IPS-11a (cell line): ENCODE measurements around the gene CLEC20A.

Source experiments
- H3K4me3 ChIP-seq: one replicate; pipeline ENCODE4 v1.5.1; 2013; ENCODE audit warnings: low read depth, low read length, control low read depth

Gene CLEC20A

DNA sequence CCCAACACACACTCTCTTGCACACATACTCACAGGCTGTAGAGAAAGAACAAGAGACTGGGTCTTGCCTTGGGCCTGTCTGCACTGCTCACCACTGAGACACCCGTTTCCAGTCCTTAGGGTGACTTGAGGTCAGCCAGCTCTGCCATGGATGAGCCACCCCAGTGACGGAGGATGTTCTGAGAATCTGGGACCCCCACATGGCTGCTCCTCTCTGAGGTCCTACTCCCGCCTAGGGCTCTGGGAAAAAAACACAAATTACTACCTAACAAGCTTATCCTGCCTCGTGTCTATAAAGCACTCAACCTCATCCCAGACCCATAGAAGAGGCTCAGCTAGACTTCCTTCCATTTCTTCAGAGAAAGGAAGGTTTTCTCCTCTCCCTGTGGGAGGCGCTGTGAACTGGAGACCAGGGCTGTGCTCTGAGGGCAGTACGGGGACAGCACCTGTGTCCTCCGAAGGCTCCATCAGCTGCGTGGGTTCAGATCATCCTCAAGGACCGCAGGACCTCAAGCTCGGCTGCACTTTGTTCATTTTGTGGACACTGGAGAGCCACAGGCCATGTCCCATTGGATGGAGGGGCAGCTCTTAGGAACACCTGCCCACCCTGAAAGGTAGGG is 4.3 kb upstream of the CLEC20A start:
- no peak overlapping the region for H3K4me3 ChIP-seq

DNA sequence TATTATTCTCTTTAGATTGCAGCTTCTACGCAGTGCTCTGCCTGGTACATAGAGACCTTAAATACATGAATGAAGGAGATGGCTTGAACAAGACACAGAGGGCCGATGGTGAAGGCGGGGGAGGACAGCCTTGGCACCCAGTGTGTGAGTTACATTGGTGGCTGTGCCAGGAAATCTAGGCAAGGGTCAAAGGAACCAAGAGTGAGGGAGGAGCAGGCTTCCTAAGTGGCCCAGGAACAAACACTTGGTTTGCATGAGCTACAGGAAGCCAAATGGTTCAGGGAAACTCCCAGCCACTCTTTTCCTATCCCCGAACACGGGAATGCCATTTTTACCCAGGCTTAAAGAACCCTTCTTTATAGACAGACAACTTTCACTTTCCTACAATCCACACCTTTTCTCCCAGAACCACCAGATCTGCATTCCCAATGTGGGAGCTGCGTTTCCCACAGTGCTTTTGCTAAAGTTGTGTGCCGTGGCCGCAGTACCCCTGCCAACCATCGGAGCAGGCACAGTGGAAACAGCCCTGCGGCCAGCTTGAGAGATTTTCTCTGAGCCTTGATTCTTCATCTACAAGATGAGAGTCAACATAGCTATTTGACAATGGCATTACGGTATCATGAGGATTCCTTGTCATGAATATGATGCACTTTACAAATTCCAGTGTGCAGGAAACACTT is 3.5 kb upstream of the CLEC20A start:
- H3K4me3 ChIP-seq, result no peak overlapping the region

- no peak overlapping the region for H3K4me3 ChIP-seq
Measured at GRCh38 chr1:178498896-178499675, 2.3 kb upstream of the CLEC20A start.

DNA sequence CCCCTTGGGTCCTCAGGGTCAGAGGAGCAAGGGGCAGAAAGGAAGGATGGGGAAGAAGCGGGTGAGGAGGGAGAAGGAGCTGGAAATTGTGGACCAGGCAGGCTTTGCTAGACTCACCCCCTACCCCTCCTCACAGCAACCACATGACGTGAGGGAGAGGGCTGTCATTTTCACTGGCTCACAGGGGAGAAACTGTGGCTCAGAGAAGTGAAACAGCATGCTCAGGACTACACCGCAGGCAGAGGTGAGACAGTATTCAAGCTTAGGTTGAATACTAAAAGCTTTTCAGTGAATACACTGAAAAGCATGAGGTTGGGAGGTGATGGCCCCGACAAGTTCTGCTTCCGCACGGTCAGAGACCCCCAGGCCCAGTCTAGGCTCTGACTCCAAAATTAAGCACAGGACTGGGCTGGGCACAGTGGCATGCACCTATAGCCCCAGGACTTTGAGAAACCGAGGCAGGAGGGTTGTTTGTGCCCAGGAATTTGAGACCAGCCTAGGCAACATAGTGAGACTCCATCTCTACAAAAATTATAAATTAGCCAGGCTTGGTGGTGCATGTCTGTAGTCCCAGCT is 1.2 kb upstream of the CLEC20A start:
- H3K4me3 ChIP-seq, result no peak overlapping the region

GRCh38 chr1:178495741-178496409 is 889 bp downstream of the CLEC20A start:
- H3K4me3 ChIP-seq, result no peak overlapping the region

DNA sequence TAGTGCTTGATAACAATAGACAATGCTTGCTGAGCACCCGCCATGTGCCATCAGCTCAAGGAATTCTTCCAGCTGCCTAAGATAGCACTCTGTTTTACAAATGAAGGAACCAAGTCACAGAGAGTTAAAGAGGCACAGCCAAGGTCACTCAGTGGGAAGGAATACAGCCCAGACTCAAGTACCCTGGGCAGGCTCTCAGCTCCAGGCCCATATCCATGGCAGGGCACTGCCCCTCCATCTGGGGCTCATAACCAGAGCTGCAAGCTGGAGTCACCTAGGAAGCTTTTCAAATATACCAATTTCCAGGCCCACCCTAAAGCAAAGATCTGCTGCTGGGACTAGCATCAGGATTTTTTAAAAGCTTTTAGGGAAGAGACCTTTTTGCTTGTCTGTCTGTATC is 1.6 kb downstream of the CLEC20A start:
- no peak overlapping the region for H3K4me3 ChIP-seq

GRCh38 chr1:178494569-178494971 is 2.2 kb downstream of the CLEC20A start:
- H3K4me3 ChIP-seq, result no peak overlapping the region

DNA sequence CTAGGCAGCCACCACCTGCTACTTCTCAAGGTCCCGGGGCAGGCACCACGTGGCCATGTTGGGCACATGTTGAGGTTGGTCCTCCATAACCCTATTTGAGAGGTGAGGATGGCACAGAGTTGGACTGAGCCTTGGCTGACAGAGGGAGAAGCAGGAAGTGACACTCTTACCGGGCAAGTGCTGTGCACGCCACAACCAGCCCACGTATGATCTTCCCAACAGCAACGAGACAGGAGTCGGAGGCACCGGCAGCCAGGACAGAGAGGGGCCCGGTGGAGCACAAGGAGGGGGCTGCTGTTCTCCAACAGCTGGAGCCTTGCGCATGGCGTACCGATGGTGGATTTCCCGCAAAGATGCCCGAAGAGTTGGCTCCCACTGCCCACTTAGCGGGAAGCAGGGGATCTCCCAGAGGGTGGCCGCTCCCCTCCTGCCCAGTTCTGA is 3.4 kb downstream of the CLEC20A start:
- no peak overlapping the region for H3K4me3 ChIP-seq

- no peak overlapping the region for H3K4me3 ChIP-seq
Measured at GRCh38 chr1:178492341-178492740, 4.4 kb downstream of the CLEC20A start.

DNA sequence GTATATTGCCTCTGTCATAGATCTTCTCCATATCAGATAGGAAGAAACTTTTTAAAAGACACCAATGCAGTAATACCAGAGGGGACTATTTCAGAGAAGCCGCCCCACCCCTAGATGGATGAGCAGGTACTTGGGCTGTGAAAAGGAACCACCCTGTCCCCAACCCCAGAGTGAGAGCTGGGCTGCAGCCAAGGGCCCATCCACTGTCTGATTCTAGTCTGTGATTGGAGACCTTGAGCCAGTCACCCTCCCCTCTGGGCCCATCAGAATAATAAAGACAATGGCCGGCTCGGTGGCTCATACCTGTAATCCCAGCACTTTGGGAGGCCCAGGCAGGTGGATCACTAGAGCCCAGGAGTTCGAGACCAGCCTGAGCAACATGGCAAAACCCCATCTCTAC is 5.0 kb downstream of the CLEC20A start:
- H3K4me3 ChIP-seq, result no peak overlapping the region

DNA sequence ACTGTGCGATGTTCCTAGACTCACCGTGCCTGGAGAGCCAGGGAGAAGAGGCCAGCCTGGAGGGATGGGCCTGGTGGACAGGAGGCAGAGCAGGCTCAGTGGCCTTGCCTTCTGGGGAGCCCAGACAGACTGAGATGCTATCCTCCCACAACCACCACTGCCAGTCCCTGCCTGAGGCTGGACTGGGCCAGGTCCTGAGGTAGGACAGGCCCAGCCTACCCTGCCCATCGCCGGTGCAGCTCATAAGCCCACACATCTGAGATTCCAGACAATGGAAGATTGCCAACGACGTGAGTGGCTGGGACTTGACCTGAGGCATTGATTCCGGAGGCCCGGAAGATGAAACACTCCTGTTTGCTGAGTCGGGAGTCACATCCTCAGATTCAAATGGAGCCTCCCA is 5.8 kb downstream of the CLEC20A start:
- H3K4me3 ChIP-seq, result no peak overlapping the region

DNA sequence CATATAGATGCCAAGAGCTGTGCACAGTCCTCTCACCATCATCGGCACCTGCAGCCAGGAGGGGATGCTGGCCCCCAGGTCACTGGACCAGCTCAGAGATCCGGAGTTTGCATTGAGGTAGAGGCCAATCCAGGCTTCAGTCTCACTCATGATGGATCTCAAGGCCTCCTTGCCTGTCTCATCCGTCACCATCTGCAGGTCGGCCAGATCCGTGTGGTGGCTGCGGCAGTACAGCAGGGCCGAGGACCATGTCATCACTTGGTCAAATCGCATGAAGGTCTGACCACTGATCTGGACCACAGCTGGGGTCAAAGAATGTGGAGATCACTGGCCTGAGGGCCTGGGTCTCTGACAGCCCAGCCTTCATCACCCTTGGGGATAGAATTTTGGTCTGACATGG is 6.6 kb downstream of the CLEC20A start:
- H3K4me3 ChIP-seq, result no peak overlapping the region

GRCh38 chr1:178489399-178489798 is 7.4 kb downstream of the CLEC20A start:
- no peak overlapping the region for H3K4me3 ChIP-seq

- H3K4me3 ChIP-seq, result no peak overlapping the region
Measured at GRCh38 chr1:178488393-178488792, 8.4 kb downstream of the CLEC20A start.

GRCh38 chr1:178487070-178487615 is 9.6 kb downstream of the CLEC20A start:
- no peak overlapping the region for H3K4me3 ChIP-seq

DNA sequence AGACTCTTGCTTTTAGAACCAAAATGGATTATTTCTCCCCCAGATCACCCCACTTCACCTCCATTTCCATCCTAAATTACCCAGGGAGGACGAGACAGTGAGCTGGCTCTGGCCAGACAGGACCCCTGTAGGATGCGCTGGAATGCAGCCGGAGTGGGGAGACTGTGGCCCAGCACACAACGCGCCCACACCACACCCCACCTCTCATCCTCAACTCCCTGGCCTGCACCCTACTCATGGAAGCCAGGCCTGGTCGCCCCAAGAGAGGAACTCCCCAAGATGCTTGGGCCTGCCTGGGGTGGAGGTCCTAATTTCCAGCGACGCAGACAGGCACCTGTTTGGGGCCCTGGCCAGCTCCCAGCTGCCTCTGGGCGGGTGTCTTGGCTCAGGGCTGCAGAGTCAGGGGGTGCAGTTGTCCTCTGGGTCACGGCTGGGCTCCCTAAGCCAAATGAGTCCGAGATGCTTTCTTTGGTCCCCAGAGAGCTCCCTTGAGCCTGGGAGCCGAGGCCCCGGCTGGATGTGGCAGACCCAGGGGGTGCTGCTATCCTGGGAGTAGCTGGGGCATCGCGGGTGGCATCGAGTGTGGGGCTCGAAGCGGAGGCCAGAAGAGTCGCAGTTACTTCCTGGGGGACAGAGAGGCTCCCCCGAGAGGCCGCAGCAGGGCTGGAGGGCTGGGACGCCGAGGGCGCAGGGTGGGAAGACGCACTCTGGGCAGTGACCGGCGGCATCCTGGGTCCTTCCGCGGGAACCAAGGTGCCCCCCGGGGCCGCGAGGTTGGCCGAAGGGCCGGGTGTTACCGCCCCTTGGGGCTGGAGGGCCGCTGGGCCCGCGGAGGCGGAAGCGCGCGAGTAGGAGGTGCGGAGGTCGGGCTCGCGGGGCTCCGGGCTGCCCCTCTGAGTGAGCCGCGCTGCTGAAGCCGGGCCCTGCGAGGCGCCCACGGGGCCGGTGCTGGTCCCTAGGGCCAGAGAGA is 10.4 kb downstream of the CLEC20A start:
- H3K4me3 ChIP-seq, result no peak overlapping the region

DNA sequence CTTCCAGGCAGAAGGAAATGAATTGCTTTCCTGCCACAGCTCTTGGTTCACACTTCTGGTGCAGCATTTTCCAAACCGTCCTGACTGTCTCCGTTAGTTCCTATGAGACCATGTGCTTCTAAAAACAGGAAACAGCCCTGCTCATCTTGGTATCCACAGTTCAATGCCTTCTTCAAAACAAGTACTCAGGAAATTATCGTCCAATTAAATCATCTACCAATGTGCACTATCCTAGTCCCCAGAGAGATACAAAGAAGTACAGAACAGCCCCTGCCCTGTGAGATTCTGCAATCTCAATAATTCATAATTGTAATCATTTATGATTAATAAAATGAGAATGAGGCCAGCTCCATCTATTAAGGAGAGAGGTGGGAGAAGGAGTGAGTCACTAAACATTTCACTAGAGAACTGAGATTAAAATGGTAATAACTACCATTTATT is 11.2 kb downstream of the CLEC20A start:
- no peak overlapping the region for H3K4me3 ChIP-seq

- no peak overlapping the region for H3K4me3 ChIP-seq
Measured at GRCh38 chr1:178484698-178485225, 12.0 kb downstream of the CLEC20A start.

- H3K4me3 ChIP-seq, result no peak overlapping the region
Measured at GRCh38 chr1:178483251-178483957, 13.4 kb downstream of the CLEC20A start.
